Skeletal muscle satellite cell (primary cell): ENCODE results near the gene SPRYD4. TPM values are rescaled to one million over a fixed set of nuclear protein-coding genes. Genes with fewer than 3 reads are reported as not detected.
A peak's percentile ranks its signal among the peaks of the same experiment; 100 is the strongest.
"Not testable (repeated sequence)": the region's sequence is repeated elsewhere in the genome, so short reads cannot be mapped to it uniquely, and the experiment has no call there.

Experiments used
- H3K27me3 ChIP-seq: 2 replicates; pipeline ENCODE4 v1.7.0; 2013; ENCODE audit warnings: low read length; ENCODE audit not compliant: control insufficient read depth, insufficient read depth
- H3K36me3 ChIP-seq: 2 replicates; pipeline ENCODE4 v1.7.0; 2013; ENCODE audit warnings: mild to moderate bottlenecking, control low read depth, low read length; ENCODE audit not compliant: insufficient read depth
- H3K4me1 ChIP-seq: 2 replicates; pipeline ENCODE4 v1.7.0; 2013; ENCODE audit warnings: low read length; ENCODE audit not compliant: control insufficient read depth, insufficient read depth
- H3K4me2 ChIP-seq: 2 replicates; pipeline ENCODE4 v1.7.0; 2013; ENCODE audit warnings: mild to moderate bottlenecking, low read length
- H3K4me3 ChIP-seq: 2 replicates; pipeline ENCODE4 v1.7.0; 2013; ENCODE audit warnings: low read length
- H3K9ac ChIP-seq: 2 replicates; pipeline ENCODE4 v1.7.0; 2013; ENCODE audit warnings: mild to moderate bottlenecking, low read depth, low read length, moderate library complexity
- H3K9me3 ChIP-seq: replicated peaks from 2 replicates; pipeline ENCODE4 v1.7.0; 2013; ENCODE audit warnings: mild to moderate bottlenecking, control low read depth, low read length
- total RNA-seq: library from RNA; depleted of rRNA; stranded (reverse); fragments of >200 nt; gene quantifications from 2 replicates; pipeline ENCODE4 v1.2.3, GENCODE V29; 2012; rRNA removed

Gene SPRYD4
- total RNA-seq, result 2.2 and 2.3 TPM in 2 replicates

GRCh38 chr12:56468216-56469006, at the start of gene SPRYD4:
Gene SPRYD4 (plus strand): TSS chr12:56468578. CDS start chr12:56468592, 14 bp downstream.
- Histone ChIP-seq H3K36me3 (peaks cover 5% of the 10 kb centered on the region), H3K4me1 (peaks cover 11% of the 10 kb centered on the region), H3K27me3 (no peaks in the 10 kb centered on the region), H3K4me3 (peak within 1 kb of the TSS; percentile 76), H3K9me3 (no peaks in the 10 kb centered on the region), H3K4me2 (peak within 1 kb of the TSS; percentile 83), H3K9ac (peak within 1 kb of the TSS; percentile 99)

- Histone ChIP-seq H3K4me3 (no peak overlapping the region), H3K27me3 (no peaks in the 10 kb centered on the region), H3K9me3 (no peaks in the 10 kb centered on the region), H3K9ac (no peak overlapping the region), H3K36me3 (peaks cover 47% of the 10 kb centered on the region), H3K4me1 (no peaks in the 10 kb centered on the region), H3K4me2 (no peak overlapping the region)
Observed at GRCh38 chr12:56420411-56420810, 48.0 kb upstream of the SPRYD4 start.

- Histone ChIP-seq H3K4me1 (no peaks in the 10 kb centered on the region), H3K4me2 (no peak overlapping the region), H3K36me3 (peaks cover 36% of the 10 kb centered on the region), H3K9ac (no peak overlapping the region), H3K4me3 (no peak overlapping the region), H3K9me3 (no peaks in the 10 kb centered on the region), H3K27me3 (no peaks in the 10 kb centered on the region)
Observed at GRCh38 chr12:56425193-56425592, 43.2 kb upstream of the SPRYD4 start.

GRCh38 chr12:56425940-56426438, 42.4 kb upstream of the SPRYD4 start:
- no peaks in the 10 kb centered on the region for H3K27me3 ChIP-seq
- H3K4me2 ChIP-seq, result no peak overlapping the region
- H3K36me3 ChIP-seq, result peaks cover 30% of the 10 kb centered on the region
- no peak overlapping the region for H3K4me3 ChIP-seq
- no peaks in the 10 kb centered on the region for H3K4me1 ChIP-seq
- H3K9ac ChIP-seq, result no peak overlapping the region
- no peaks in the 10 kb centered on the region for H3K9me3 ChIP-seq

- H3K27me3 ChIP-seq, result no peaks in the 10 kb centered on the region
- no peaks in the 10 kb centered on the region for H3K4me1 ChIP-seq
- H3K4me3 ChIP-seq, result no peak overlapping the region
- no peak overlapping the region for H3K9ac ChIP-seq
- H3K4me2 ChIP-seq, result no peak overlapping the region
- H3K36me3 ChIP-seq, result peaks cover 11% of the 10 kb centered on the region
- no peaks in the 10 kb centered on the region for H3K9me3 ChIP-seq
Observed at GRCh38 chr12:56431288-56431687, 37.1 kb upstream of the SPRYD4 start.

- no peak overlapping the region for H3K9ac ChIP-seq
- no peaks in the 10 kb centered on the region for H3K4me1 ChIP-seq
- H3K4me2 ChIP-seq, result no peak overlapping the region
- H3K27me3 ChIP-seq, result no peaks in the 10 kb centered on the region
- H3K9me3 ChIP-seq, result no peaks in the 10 kb centered on the region
- H3K4me3 ChIP-seq, result no peak overlapping the region
- peaks cover 11% of the 10 kb centered on the region for H3K36me3 ChIP-seq
Observed at GRCh38 chr12:56431850-56432249, 36.5 kb upstream of the SPRYD4 start.

GRCh38 chr12:56434828-56435227, 33.5 kb upstream of the SPRYD4 start:
- Histone ChIP-seq H3K36me3 (peaks cover 10% of the 10 kb centered on the region), H3K9ac (no peak overlapping the region), H3K4me3 (no peak overlapping the region), H3K9me3 (no peaks in the 10 kb centered on the region), H3K4me2 (no peak overlapping the region), H3K27me3 (no peaks in the 10 kb centered on the region), H3K4me1 (no peaks in the 10 kb centered on the region)

- no peak overlapping the region for H3K4me2 ChIP-seq
- H3K27me3 ChIP-seq, result no peaks in the 10 kb centered on the region
- H3K4me3 ChIP-seq, result no peak overlapping the region
- no peaks in the 10 kb centered on the region for H3K4me1 ChIP-seq
- H3K9me3 ChIP-seq, result no peaks in the 10 kb centered on the region
- peaks cover 5% of the 10 kb centered on the region for H3K36me3 ChIP-seq
- H3K9ac ChIP-seq, result no peak overlapping the region
Observed at GRCh38 chr12:56437430-56438176, 30.8 kb upstream of the SPRYD4 start.

- H3K4me1 ChIP-seq, H3K4me3 ChIP-seq, H3K27me3 ChIP-seq, H3K9me3 ChIP-seq, H3K9ac ChIP-seq, H3K4me2 ChIP-seq, H3K36me3 ChIP-seq: not testable (repeated sequence)
Observed at GRCh38 chr12:56443208-56443607, 25.2 kb upstream of the SPRYD4 start.

GRCh38 chr12:56448860-56449621, 19.3 kb upstream of the SPRYD4 start, which contains the start of gene TIMELESS:
Gene TIMELESS (minus strand): TSS chr12:56449426. CDS start chr12:56434170, 15,256 bp downstream.
- no peaks in the 10 kb centered on the region for H3K36me3 ChIP-seq
- H3K4me1 ChIP-seq, result peaks cover 5% of the 10 kb centered on the region
- peak within 1 kb of the TSS; percentile 91 for H3K9ac ChIP-seq
- H3K4me3 ChIP-seq, result peak within 1 kb of the TSS; percentile 87
- H3K9me3 ChIP-seq, result no peaks in the 10 kb centered on the region
- peak within 1 kb of the TSS; percentile 81 for H3K4me2 ChIP-seq
- H3K27me3 ChIP-seq, result peaks cover 12% of the 10 kb centered on the region

GRCh38 chr12:56449622-56449984, 18.8 kb upstream of the SPRYD4 start:
- H3K9ac ChIP-seq, result peak overlapping the region; percentile 91
- no peaks in the 10 kb centered on the region for H3K36me3 ChIP-seq

More at GRCh38 chr12:56449622-56449984, 18.8 kb upstream of the SPRYD4 start:
- Histone ChIP-seq H3K4me2 (peak overlapping the region; percentile 81), H3K9me3 (no peaks in the 10 kb centered on the region), H3K4me1 (peaks cover 5% of the 10 kb centered on the region), H3K4me3 (peak overlapping the region; percentile 87), H3K27me3 (peaks cover 17% of the 10 kb centered on the region)
